Activated naive CD8-positive, alpha-beta T cell treated with anti-CD3 and anti-CD28 coated beads for 36 hours (primary cell): ENCODE results near the gene DBP. TPM values are rescaled to one million over a fixed set of nuclear protein-coding genes. Genes with fewer than 3 reads are reported as not detected.

Experiments
- DNase-seq: peaks from one replicate; pipeline ENCODE4 v3.0.0; 2021
- H3K27ac Mint-ChIP-seq: one replicate; pipeline ENCODE4 v1.8.0; 2022; ENCODE audit warnings: mild to moderate bottlenecking, moderate library complexity, mixed read lengths
- H3K27me3 Mint-ChIP-seq: one replicate; pipeline ENCODE4 v1.8.0; 2022; ENCODE audit warnings: mild to moderate bottlenecking, mixed read lengths
- H3K36me3 Mint-ChIP-seq: one replicate; pipeline ENCODE4 v1.8.0; 2021; ENCODE audit warnings: mild to moderate bottlenecking, mixed read lengths
- H3K4me1 Mint-ChIP-seq: one replicate; pipeline ENCODE4 v1.8.0; 2021; ENCODE audit warnings: mixed read lengths
- H3K4me3 Mint-ChIP-seq: one replicate; pipeline ENCODE4 v1.8.0; 2022; ENCODE audit warnings: mild to moderate bottlenecking, moderate library complexity, mixed read lengths
- H3K9me3 Mint-ChIP-seq: one replicate; pipeline ENCODE4 v1.8.0; 2022; ENCODE audit warnings: mixed read lengths
- total RNA-seq, 2 experiments: library from RNA; stranded (reverse); gene quantifications; one replicate each; pipeline ENCODE4 v1.2.3, GENCODE V29; 2021

DBP gene
- total RNA-seq, 2 experiments from 2014 or later: 9.3 to 10.1 TPM

DNA sequence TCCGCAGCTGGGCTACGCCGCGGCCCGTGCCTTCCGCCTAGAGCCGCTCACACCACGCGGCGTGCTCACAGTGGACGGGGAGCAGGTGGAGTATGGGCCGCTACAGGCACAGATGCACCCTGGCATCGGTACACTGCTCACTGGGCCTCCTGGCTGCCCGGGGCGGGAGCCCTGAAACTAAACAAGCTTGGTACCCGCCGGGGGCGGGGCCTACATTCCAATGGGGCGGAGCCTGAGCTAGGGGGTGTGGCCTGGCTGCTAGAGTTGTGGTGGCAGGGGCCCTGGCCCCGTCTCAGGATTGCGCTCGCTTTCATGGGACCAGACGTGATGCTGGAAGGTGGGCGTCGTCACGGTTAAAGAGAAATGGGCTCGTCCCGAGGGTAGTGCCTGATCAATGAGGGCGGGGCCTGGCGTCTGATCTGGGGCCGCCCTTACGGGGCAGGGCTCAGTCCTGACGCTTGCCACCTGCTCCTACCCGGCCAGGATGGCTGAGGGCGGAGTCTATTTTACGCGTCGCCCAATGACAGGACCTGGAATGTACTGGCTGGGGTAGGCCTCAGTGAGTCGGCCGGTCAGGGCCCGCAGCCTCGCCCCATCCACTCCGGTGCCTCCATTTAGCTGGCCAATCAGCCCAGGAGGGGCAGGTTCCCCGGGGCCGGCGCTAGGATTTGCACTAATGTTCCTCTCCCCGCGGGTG is 7.4 kb downstream of the DBP start:
- no peak overlapping the region for H3K4me3 Mint-ChIP-seq
- H3K4me1 Mint-ChIP-seq: peaks cover 30% of the 10 kb centered on the region
- no peak for DNase-seq

DNA sequence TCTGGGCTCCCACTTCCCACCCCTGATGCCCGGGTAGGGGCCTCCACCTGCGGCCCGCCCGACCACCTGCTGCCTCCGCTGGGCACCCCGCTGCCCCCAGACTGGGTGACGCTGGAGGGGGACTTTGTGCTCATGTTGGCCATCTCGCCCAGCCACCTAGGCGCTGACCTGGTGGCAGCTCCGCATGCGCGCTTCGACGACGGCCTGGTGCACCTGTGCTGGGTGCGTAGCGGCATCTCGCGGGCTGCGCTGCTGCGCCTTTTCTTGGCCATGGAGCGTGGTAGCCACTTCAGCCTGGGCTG is 7.9 kb downstream of the DBP start:
- H3K36me3 Mint-ChIP-seq: peaks cover 5% of the 10 kb centered on the region
- no peak overlapping the region for H3K27ac Mint-ChIP-seq
- H3K27me3 Mint-ChIP-seq: no peaks in the 10 kb centered on the region
- peaks cover 30% of the 10 kb centered on the region for H3K4me1 Mint-ChIP-seq
- H3K4me3 Mint-ChIP-seq: no peak overlapping the region
- no peaks in the 10 kb centered on the region for H3K9me3 Mint-ChIP-seq
- no peak for DNase-seq

More for the DNA sequence above, 7.4 kb downstream of the DBP start:
- no peak overlapping the region for H3K27ac Mint-ChIP-seq
- no peaks in the 10 kb centered on the region for H3K9me3 Mint-ChIP-seq
- H3K36me3 Mint-ChIP-seq: peaks cover 5% of the 10 kb centered on the region
- no peaks in the 10 kb centered on the region for H3K27me3 Mint-ChIP-seq

DNA sequence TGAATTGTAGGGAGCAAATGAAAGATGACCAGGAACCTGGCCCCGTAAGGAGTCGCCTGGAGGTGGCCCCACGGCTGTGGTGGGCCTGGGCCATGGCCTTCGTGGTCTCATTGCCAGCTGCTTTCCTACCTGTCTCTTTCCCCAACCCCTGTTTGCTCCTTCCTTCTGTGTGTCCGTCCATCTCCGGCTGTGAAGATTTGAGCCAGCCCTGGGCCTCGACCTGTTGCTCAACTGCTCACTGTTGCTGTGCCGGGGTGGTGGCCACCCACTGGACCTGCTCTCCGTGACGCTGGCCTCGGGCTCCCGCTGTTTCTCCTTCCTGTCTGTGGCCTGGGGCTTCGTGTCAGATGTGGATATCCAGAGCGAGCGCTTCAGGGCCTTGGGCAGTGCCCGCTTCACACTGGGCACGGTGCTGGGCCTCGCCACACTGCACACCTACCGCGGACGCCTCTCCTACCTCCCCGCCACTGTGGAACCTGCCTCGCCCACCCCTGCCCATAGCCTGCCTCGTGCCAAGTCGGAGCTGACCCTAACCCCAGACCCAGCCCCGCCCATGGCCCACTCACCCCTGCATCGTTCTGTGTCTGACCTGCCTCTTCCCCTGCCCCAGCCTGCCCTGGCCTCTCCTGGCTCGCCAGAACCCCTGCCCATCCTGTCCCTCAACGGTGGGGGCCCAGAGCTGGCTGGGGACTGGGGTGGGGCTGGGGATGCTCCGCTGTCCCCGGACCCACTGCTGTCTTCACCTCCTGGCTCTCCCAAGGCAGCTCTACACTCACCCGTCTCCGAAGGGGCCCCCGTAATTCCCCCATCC is 8.5 kb downstream of the DBP start:
- H3K4me1 Mint-ChIP-seq: peaks cover 29% of the 10 kb centered on the region
- DNase-seq: no peak
- peaks cover 7% of the 10 kb centered on the region for H3K36me3 Mint-ChIP-seq
- H3K4me3 Mint-ChIP-seq: no peak overlapping the region
- H3K27me3 Mint-ChIP-seq: no peaks in the 10 kb centered on the region
- H3K27ac Mint-ChIP-seq: no peak overlapping the region
- H3K9me3 Mint-ChIP-seq: no peaks in the 10 kb centered on the region

DNA sequence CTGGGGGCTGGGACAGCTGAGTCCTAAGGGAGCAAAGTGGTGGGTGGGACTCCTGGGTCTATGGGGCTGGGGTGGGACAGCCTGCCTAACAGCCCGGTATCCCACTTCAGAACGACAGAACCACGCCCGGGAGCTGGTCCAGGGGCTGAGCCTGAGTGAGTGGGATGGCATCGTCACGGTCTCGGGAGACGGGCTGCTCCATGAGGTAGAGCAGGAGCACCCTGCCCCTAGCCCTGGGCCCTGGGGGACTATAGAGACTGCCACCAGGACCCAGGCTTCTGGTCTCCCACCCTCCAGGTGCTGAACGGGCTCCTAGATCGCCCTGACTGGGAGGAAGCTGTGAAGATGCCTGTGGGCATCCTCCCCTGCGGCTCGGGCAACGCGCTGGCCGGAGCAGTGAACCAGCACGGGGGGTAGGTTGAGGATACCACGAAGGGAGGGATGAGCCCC is 9.3 kb downstream of the DBP start:
- Mint-ChIP-seq H3K27ac (no peak overlapping the region), H3K27me3 (no peaks in the 10 kb centered on the region), H3K9me3 (no peaks in the 10 kb centered on the region), H3K4me1 (peaks cover 29% of the 10 kb centered on the region), H3K36me3 (peaks cover 12% of the 10 kb centered on the region), H3K4me3 (no peak overlapping the region)
- no peak for DNase-seq

DNA sequence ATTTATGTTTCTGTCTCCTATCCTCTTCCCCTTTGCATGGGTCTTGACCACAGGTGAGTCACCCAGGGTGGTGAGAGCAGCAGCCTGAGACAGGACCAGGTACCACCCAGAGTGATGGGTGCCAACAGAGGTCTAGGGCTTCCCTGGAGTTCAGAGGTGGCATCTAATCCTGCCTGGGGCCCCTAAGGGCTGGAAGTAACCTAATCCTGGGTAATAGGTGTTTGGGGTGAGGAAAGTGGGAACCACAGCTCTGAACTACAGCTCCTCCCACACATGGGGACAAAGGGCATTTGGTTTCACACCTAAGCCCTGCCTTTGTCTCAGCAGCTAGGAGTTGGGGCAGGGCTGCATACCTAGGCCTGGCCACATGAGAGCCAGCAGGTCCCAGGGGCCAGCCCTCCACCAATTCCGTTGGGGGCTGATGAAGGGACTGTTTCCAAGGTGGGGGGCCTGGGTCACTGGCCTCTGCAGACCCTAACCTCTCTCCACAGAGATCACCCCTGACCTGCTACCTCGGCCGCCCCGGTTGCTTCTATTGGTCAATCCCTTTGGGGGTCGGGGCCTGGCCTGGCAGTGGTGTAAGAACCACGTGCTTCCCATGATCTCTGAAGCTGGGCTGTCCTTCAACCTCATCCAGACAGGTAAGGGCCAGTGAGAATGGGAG is 9.8 kb downstream of the DBP start:
- peaks cover 27% of the 10 kb centered on the region for H3K4me1 Mint-ChIP-seq
- no peak for DNase-seq
- peaks cover 12% of the 10 kb centered on the region for H3K36me3 Mint-ChIP-seq
- H3K4me3 Mint-ChIP-seq: peak overlapping the region; percentile 25
- H3K27me3 Mint-ChIP-seq: no peaks in the 10 kb centered on the region
- no peaks in the 10 kb centered on the region for H3K9me3 Mint-ChIP-seq
- H3K27ac Mint-ChIP-seq: peak overlapping the region; percentile 65

DNA sequence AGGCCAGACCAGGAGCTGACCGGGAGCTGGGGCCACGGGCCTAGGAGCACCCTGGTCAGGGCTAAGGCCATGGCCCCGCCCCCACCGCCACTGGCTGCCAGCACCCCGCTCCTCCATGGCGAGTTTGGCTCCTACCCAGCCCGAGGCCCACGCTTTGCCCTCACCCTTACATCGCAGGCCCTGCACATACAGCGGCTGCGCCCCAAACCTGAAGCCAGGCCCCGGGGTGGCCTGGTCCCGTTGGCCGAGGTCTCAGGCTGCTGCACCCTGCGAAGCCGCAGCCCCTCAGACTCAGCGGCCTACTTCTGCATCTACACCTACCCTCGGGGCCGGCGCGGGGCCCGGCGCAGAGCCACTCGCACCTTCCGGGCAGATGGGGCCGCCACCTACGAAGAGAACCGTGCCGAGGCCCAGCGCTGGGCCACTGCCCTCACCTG is 11.3 kb downstream of the DBP start:
- Mint-ChIP-seq H3K27me3 (no peaks in the 10 kb centered on the region), H3K4me1 (peaks cover 32% of the 10 kb centered on the region), H3K4me3 (no peak overlapping the region), H3K36me3 (peaks cover 17% of the 10 kb centered on the region), H3K9me3 (no peaks in the 10 kb centered on the region), H3K27ac (no peak overlapping the region)
- no peak for DNase-seq

DNA sequence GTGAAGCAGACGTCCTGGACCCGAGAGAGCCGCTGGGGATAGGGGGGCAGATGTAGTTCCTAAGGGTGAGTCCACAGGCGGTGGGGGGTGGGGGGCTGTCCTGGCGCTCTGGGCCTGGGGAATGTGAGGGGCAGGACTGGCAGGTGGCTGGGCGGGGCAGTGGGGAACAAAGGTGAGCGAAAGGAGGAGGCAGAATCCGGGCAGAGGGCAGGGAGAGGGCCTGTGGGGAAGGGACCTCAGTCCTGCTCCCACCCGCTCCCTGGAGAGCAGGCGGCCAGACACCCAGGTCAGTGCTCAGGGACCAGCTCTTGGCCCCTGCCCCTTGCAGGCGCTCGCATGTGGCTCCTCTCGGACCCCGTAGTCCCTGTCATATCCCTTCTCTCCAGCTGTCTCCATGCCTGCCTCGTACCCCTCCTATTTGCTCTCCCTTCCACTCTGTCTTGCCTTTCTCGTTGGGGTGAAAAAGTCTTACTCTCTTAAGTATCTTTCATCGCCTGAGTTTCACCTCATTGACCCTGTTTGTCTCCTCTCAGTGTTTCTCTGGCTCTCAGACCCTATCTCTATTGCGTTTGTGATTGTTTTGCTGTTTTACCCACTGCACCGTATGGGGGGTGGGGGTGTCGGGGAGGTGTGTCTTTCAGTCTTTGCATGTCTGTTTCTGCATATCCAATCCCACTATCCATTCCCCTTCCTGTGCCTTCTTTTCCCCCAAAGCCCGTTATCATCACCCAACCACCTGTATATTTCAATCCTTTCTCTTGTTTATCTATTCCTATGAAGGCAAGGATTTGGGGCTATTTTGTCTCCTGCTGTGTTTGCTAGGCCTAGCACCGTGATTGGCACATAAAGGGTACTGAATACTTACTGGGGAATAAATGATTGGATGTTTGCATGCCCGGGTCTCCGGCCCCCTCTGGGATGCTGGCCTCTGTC is 12.1 kb downstream of the DBP start:
- Mint-ChIP-seq H3K9me3 (no peaks in the 10 kb centered on the region), H3K36me3 (peaks cover 19% of the 10 kb centered on the region), H3K4me1 (peaks cover 35% of the 10 kb centered on the region), H3K27me3 (no peaks in the 10 kb centered on the region), H3K27ac (peak overlapping the region; percentile 93), H3K4me3 (peak overlapping the region; percentile 85)
- DNase-seq: no peak

DNA sequence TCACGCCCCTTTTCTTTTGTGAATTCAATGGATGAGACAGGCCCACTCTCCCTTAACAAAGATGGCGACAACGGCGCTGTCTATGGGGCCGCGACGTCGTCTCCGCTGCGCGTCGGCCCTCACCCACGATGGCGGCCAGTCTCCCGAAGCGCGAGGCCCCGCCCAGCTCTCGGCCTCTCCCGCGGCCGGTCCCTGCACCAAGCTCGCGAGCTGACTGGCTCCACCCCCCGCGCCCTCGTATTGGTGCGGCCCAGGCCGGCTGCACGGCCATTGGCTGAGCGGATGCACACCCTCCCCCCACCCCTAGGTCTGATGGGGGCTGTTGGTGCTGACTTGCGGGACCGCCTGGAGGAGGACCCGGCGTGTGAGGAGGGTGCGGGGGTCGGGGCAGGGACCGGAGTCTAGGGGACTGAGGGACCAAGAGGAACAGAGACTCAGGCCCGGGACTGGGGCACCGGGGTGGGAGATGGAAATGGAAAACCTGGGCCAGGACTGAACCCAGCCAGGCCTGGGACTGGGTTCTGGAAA is 13.0 kb downstream of the DBP start:
- Mint-ChIP-seq H3K36me3 (peaks cover 19% of the 10 kb centered on the region), H3K4me3 (peak overlapping the region; percentile 85), H3K27me3 (no peaks in the 10 kb centered on the region), H3K9me3 (no peaks in the 10 kb centered on the region), H3K27ac (peak overlapping the region; percentile 93), H3K4me1 (peaks cover 42% of the 10 kb centered on the region)
- peak; percentile 100 for DNase-seq

DNA sequence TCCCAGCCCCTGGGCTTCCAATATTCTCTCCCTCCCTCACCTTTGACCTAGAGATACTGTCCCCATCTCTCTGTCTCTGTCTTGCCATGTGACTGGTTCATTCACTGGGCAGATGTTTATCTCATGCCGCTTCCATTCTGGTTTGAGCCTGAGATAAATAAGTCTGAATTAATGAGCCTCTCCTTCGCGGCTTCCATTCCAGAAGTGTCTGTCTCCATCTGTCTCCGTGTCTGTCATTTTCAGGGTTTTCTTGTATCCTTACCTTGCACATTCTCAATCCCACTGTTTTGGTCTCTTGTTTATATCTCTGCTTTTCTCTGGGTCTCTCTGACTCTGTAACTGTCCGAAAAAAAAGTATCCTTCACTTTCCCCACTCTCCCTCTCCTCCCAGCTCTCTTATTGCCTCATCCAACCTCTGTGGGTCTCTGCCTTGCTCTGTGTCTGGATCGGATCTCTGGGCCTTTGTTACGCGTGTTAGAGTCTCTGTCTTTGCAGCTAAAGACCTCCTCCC is 13.6 kb downstream of the DBP start:
- no peak for DNase-seq
- Mint-ChIP-seq H3K27me3 (no peaks in the 10 kb centered on the region), H3K36me3 (peaks cover 25% of the 10 kb centered on the region), H3K9me3 (no peaks in the 10 kb centered on the region), H3K27ac (peak overlapping the region; percentile 93), H3K4me3 (peak overlapping the region; percentile 85), H3K4me1 (peaks cover 42% of the 10 kb centered on the region)

DNA sequence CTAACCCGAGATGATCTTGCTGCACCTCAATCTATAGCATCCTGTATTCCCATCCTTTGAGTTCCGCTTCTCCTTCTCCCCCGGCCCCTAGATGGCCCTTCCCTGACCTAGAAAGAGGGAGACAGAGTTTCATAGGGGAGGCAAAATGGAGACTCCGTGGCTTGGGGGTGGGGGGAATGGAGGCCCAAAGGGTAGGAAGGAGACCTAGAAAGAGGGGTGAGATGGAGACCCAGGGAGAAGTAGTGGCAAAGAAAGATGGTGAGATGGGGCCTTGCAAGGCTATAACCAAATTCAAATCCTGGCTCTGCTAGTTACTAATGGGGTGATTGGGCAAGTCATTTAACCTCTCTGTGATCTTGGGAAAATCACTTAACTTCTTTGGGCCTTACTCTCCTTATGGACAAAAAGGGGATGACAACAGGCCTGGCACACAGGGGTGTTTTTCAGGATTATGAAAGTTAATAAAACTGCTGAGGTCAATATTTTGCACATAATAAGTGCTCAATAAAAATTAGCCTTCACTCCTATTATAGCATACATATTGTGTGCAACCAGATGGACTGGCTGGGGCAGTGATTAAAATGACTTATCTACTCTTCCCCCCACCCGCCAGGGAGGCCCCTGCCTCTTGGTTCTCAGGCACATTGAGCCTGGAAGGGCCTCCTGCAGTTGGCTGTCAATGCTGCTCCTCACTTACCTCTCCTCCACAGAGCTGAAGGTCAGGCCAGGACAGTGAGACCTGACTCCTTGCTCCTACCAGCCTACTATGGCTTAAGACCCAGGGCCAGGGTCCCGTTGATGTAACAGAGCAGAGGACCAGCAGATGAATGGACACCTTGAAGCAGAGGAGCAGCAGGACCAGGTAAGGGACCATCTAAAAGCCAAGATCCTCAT is 17.2 kb downstream of the DBP start:
- H3K27ac Mint-ChIP-seq: peak overlapping the region; percentile 99
- H3K36me3 Mint-ChIP-seq: peaks cover 53% of the 10 kb centered on the region
- H3K4me3 Mint-ChIP-seq: peak overlapping the region; percentile 97
- peaks cover 41% of the 10 kb centered on the region for H3K4me1 Mint-ChIP-seq
- no peaks in the 10 kb centered on the region for H3K9me3 Mint-ChIP-seq
- H3K27me3 Mint-ChIP-seq: no peaks in the 10 kb centered on the region
- no peak for DNase-seq

DNA sequence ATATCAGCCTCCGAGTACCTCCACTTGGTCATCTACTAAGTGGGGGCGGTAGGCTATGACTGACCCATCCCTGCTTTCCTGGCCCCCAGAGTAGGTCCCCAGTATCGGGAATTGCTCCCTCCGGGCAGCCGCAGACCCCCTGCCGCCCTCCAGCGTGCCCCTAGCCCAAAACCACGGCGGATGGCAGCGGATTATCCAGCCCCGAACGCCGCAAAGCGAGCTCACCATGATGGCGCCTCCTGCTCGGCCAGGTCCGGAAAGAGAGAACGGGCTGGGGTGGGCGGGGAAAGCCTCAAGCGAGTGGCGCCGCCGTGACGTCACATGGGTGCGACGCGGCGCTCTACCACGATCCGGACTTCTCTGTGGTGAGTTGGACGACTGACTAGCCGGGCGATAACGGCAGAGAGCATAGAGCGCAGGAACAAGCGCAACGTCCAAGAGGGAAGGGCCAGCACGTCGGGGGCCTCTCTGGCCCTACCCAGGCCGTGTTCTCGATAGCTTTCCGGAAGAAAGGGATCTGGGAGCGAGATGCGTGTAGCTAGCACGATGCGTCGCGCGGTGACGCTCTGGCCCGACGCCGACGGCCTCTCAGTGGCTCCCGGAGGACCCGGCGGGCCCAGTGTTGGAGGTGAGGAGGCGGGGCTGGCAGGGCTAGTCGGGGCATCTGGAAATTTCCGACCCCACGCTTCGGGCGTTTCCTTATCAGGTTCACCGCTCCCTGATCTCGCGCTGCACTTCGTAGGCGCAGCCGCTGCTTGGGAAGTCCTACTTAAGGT is 18.1 kb downstream of the DBP start, which contains the start of the genes RPL18 and SPHK2:
Gene RPL18, minus strand, starts transcription at position 263 of the 776 bp plus-strand sequence. Its CDS starts 35 bp downstream, at position 228.
Gene SPHK2, plus strand, starts transcription at position 591 of the 776 bp plus-strand sequence. CDS start 1,009 bp downstream, outside the sequence.
- Mint-ChIP-seq H3K36me3 (peaks cover 56% of the 10 kb centered on the region), H3K4me1 (peaks cover 37% of the 10 kb centered on the region), H3K4me3 (peak within 1 kb of the TSS; percentile 97), H3K9me3 (no peaks in the 10 kb centered on the region), H3K27ac (peak within 1 kb of the TSS; percentile 99), H3K27me3 (no peaks in the 10 kb centered on the region)
- DNase-seq: peak; percentile 97

DNA sequence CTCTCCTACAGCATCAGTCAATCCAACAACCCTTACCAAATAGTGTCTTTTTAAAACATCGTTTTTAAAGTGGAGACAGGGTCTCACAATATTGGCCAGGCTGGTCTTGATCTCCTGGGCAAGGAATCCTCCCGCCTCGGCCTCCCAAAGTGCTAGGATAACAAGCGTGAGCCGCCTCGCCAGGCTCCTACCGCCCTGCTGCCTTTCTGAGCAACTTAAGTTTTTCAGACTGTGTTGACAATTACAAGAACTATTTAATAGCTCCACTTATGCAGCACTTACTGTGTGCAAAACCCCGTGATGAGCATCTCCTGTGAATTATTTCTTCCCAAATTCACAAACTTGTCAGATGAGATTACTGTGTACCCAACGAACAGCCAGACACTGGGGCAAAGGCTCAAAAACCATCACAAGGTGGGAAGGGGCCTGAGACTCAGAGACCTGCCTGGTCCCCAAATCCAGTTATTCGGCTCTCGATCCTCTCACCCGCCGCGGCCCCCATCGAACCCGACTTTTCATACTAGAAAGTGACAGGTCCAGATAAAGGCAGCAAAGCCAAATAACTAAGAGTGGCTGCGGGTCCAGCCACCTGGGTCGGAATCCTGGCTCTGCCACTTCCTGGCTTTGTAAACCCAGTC is 18.8 kb downstream of the DBP start:
- H3K9me3 Mint-ChIP-seq: no peaks in the 10 kb centered on the region
- no peak for DNase-seq
- peaks cover 36% of the 10 kb centered on the region for H3K4me1 Mint-ChIP-seq
- H3K4me3 Mint-ChIP-seq: peak overlapping the region; percentile 97
- H3K27me3 Mint-ChIP-seq: no peaks in the 10 kb centered on the region
- peak overlapping the region; percentile 99 for H3K27ac Mint-ChIP-seq
- H3K36me3 Mint-ChIP-seq: peaks cover 57% of the 10 kb centered on the region
